Esophagus muscularis mucosa (tissue), 4 donors: Measurements from ENCODE around the gene SMIM38. TPM values are rescaled to one million over a fixed set of nuclear protein-coding genes. Genes with fewer than 3 reads are reported as not detected.

Experiments
- DNase-seq: peaks from one replicate; pipeline ENCODE4 v3.0.0-alpha.2; 2017; ENCODE audit errors: extremely low spot score
- H3K27ac ChIP-seq, 4 donors: fragments of 200-600 bp; sonication (generic); replicated peaks in 1 of 4; 1 replicate in 3 of 4; 2 replicates in 1 of 4; pipeline ENCODE4 v1.5.1; 2016 to 2019; ENCODE audit warnings: mild to moderate bottlenecking in 1 of 4
- H3K27me3 ChIP-seq, 4 donors: fragments of 200-600 bp; sonication (generic); one replicate each; pipeline versions ENCODE4 v1.5.1 to v1.6.0; 2016 to 2019
- H3K36me3 ChIP-seq, 4 donors: fragments of 200-600 bp; sonication (generic); one replicate each; pipeline ENCODE4 v1.5.1; 2016 to 2019
- H3K4me1 ChIP-seq, 4 donors: fragments of 200-600 bp; sonication (generic); one replicate each; pipeline ENCODE4 v1.5.1; 2016 to 2019
- H3K4me3 ChIP-seq, 4 donors: fragments of 200-600 bp; sonication (generic); 1 replicate in 2 of 4; 2 replicates in 2 of 4; pipeline ENCODE4 v1.5.1; 2016 to 2019; ENCODE audit warnings: mild to moderate bottlenecking in 4 of 4, moderate library complexity in 1 of 4
- H3K9me3 ChIP-seq, 4 donors: fragments of 200-600 bp; sonication (generic); 1 replicate in 3 of 4; 2 replicates in 1 of 4; pipeline ENCODE4 v1.5.1; 2016 to 2019
- CTCF ChIP-seq, 3 experiments: fragments of 200-600 bp in 2 of 3; fragments of 450-650 bp in 1 of 3; sonication (generic) in 2 of 3; IDR thresholded peaks; one replicate each; pipeline ENCODE4 v1.5.1; 2017 to 2019; ENCODE audit warnings: antibody characterized with exemption in 3 of 3, mild to moderate bottlenecking in 2 of 3, moderate library complexity in 1 of 3
- EP300 ChIP-seq: sonication (generic); formaldehyde crosslinking; IDR thresholded peaks from one replicate; pipeline ENCODE4 v1.6.1; 2017; ENCODE audit warnings: antibody characterized with exemption
- POLR2A ChIP-seq: fragments of 450-650 bp; IDR thresholded peaks from one replicate; pipeline ENCODE4 v1.6.1; 2017; ENCODE audit warnings: antibody characterized with exemption, moderate library complexity, mild to moderate bottlenecking, low read depth
- POLR2AphosphoS5 ChIP-seq, 2 donors: sonication (generic); formaldehyde crosslinking; IDR thresholded peaks; one replicate each; pipeline ENCODE4 v1.6.1; 2017; ENCODE audit warnings: antibody characterized with exemption in 2 of 2
- WGBS: methylation state at CpG from one replicate; pipeline ENCODE4 v1.1.5; 2018; 5-methylcytosine and 5-hydroxymethylcytosine counted together
- intact Hi-C: fragments of 100-400 bp; cut with DNase I; formaldehyde crosslinking; loops from one replicate; pipeline ENCODE4 v1.15.1; 2023
- total RNA-seq, 4 donors: library from RNA; depleted of rRNA; stranded (reverse); fragments of >200 nt; gene quantifications; one replicate each; pipeline versions ENCODE4 v1.1.0 to v1.2.1, GENCODE V29; 2016

Gene SMIM38
- total RNA-seq, 4 donors from 2014 or later = 0.50 to 4.2 (median 2.6) TPM

GRCh38 chr11:69180726-69181125, 25.0 kb downstream of the SMIM38 start:
- intact Hi-C loops = no loop called here
- no peak for TF ChIP-seq CTCF (IDR thresholded peaks at IDR 0.05)
- no peak for TF ChIP-seq POLR2AphosphoS5 (IDR thresholded peaks at IDR 0.05)
- TF ChIP-seq POLR2A = no peak
- no peak for TF ChIP-seq EP300
- Histone ChIP-seq H3K36me3 (no peaks in the 10 kb centered on the region), H3K4me3 (no peak overlapping the region), H3K4me1 (no peaks in the 10 kb centered on the region), H3K27ac (no peak overlapping the region), H3K27me3 (no peaks in the 10 kb centered on the region), H3K9me3 (peaks cover 0 to 7% (median 4%) of the 10 kb centered on the region in 4 donors)
- WGBS = 89% methylated on average over 1 of the region's 3 CpGs
- no peak for DNase-seq

- DNase-seq = no peak
- WGBS = 86% methylated on average over 8 of the region's 8 CpGs
- peaks cover 0 to 6% (median 0%) of the 10 kb centered on the region in 4 donors for H3K27me3 ChIP-seq
- no peak for TF ChIP-seq POLR2A
- no peak for TF ChIP-seq POLR2AphosphoS5 (IDR thresholded peaks at IDR 0.05)
- no peak overlapping the region for H3K4me3 ChIP-seq
- no peaks in the 10 kb centered on the region for H3K4me1 ChIP-seq
- H3K27ac ChIP-seq = no peak overlapping the region
- H3K36me3 ChIP-seq = no peaks in the 10 kb centered on the region
- intact Hi-C loops = no loop called here
- H3K9me3 ChIP-seq = peaks cover 0 to 17% (median 10%) of the 10 kb centered on the region in 4 donors
Observed at GRCh38 chr11:69183613-69184012, 27.9 kb downstream of the SMIM38 start.

- intact Hi-C loops = no loop called here
- H3K9me3 ChIP-seq = peaks cover 0 to 18% (median 4%) of the 10 kb centered on the region in 4 donors
- WGBS = 89% methylated on average over 15 of the region's 17 CpGs
- no peak for DNase-seq
- H3K27ac ChIP-seq = no peak overlapping the region
- no peak for TF ChIP-seq EP300
- no peak for TF ChIP-seq POLR2A
- no peak for TF ChIP-seq POLR2AphosphoS5 (IDR thresholded peaks at IDR 0.05)
- no peak for TF ChIP-seq CTCF (IDR thresholded peaks at IDR 0.05)
- H3K4me3 ChIP-seq = no peak overlapping the region
- peaks cover 0 to 6% (median 0%) of the 10 kb centered on the region in 4 donors for H3K27me3 ChIP-seq
- no peaks in the 10 kb centered on the region for H3K4me1 ChIP-seq
- H3K36me3 ChIP-seq = no peaks in the 10 kb centered on the region
Observed at GRCh38 chr11:69186316-69187260, 30.9 kb downstream of the SMIM38 start.

GRCh38 chr11:69187540-69188065, 31.9 kb downstream of the SMIM38 start:
- Histone ChIP-seq H3K4me1 (no peaks in the 10 kb centered on the region), H3K36me3 (no peaks in the 10 kb centered on the region), H3K27me3 (peaks cover 0 to 6% (median 0%) of the 10 kb centered on the region in 4 donors), H3K9me3 (peaks cover 0 to 18% (median 4%) of the 10 kb centered on the region in 4 donors), H3K4me3 (no peak overlapping the region), H3K27ac (no peak overlapping the region)
- 73% methylated on average over 7 of the region's 7 CpGs for WGBS
- intact Hi-C loops = no loop called here
- TF ChIP-seq EP300 (no peak), POLR2AphosphoS5 (IDR thresholded peaks at IDR 0.05) (no peak), CTCF (IDR thresholded peaks at IDR 0.05) (no peak), POLR2A (no peak)
- no peak for DNase-seq

- H3K27me3 ChIP-seq = peaks cover 0 to 6% (median 0%) of the 10 kb centered on the region in 4 donors
- H3K4me3 ChIP-seq = no peak overlapping the region
- intact Hi-C loops = no loop called here
- H3K4me1 ChIP-seq = no peaks in the 10 kb centered on the region
- no peak for DNase-seq
- no peak for TF ChIP-seq EP300
- no peak for TF ChIP-seq POLR2AphosphoS5 (IDR thresholded peaks at IDR 0.05)
- no peak for TF ChIP-seq CTCF (IDR thresholded peaks at IDR 0.05)
- TF ChIP-seq POLR2A = no peak
- H3K9me3 ChIP-seq = peaks cover 0 to 18% (median 4%) of the 10 kb centered on the region in 4 donors
- H3K27ac ChIP-seq = no peak overlapping the region
- WGBS = 75% methylated on average over 3 of the region's 3 CpGs
- H3K36me3 ChIP-seq = no peaks in the 10 kb centered on the region
Observed at GRCh38 chr11:69189059-69189458, 33.3 kb downstream of the SMIM38 start.
